GM18505 (cell line): ENCODE data around the gene PPP2R2B.

Experiments used
- ATAC-seq: cut with Tn5 transposase; IDR thresholded peaks from one replicate; pipeline ENCODE4 v1.9.1; 2021; ENCODE audit not compliant: unreplicated experiment
- POLR2A ChIP-seq: IDR thresholded peaks from 4 replicates; pipeline ENCODE4 v1.6.1; 2011; ENCODE audit warnings: borderline replicate concordance; ENCODE audit not compliant: insufficient read depth, insufficient read length; ENCODE audit errors: extremely low read depth

PPP2R2B gene

GRCh38 chr5:146699138-146699537 is 179.4 kb downstream of the PPP2R2B start:
- TF ChIP-seq POLR2A = no peak
- ATAC-seq = no peak

- no peak for TF ChIP-seq POLR2A
- ATAC-seq = no peak
Observed at GRCh38 chr5:146698651-146699050, 179.9 kb downstream of the PPP2R2B start.

DNA sequence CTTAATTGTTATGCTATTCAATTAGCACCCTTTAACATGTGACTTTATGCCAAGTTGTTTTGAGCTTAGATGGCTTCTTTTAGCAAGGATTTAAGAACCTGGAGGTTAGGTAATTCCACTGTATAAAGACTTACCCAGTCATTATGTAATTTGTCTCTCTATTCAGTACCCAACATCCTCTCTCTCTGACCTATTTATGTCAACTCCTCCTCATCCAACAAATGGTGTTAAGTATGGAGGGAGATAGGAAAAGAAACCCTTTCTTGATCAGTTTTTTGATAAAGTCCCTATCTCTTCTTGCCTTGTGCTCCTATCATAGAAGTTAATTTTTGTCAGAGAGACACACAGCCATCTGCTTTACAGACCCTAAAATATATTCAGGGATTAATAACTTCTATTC is 181.3 kb downstream of the PPP2R2B start:
- TF ChIP-seq POLR2A = no peak
- no peak for ATAC-seq

GRCh38 chr5:146695646-146696045 is 182.9 kb downstream of the PPP2R2B start:
- no peak for ATAC-seq
- TF ChIP-seq POLR2A = no peak

DNA sequence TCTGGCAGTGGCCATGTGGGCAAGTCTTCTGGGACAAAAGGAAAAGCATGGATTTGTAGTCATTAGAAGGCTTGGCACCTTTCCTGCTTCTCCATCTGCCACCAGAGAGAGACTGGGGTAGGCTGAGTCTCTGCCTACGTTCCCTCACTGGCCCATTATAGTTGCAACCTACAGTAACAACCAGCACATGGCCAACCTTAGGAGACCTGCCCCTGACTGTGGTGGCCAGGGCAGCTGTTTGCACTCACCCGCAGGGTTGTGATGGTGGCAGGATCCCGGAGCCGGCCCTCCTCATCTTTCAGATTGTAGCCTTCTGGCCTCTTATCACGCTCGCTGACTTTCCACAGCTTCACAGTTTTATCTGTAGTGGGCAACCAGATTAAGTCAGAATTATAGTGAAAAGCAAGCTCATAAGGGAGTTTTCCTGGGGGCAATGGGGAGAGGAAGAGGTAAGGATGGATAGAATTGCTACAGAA is 187.6 kb downstream of the PPP2R2B start:
- no peak for ATAC-seq

GRCh38 chr5:146687630-146688029 is 190.9 kb downstream of the PPP2R2B start:
- ATAC-seq = no peak
- no peak for TF ChIP-seq POLR2A

More for the DNA sequence above, 187.6 kb downstream of the PPP2R2B start:
- TF ChIP-seq POLR2A = no peak

GRCh38 chr5:146683861-146684260 is 194.7 kb downstream of the PPP2R2B start:
- TF ChIP-seq POLR2A = no peak
- no peak for ATAC-seq

- ATAC-seq = no peak
- no peak for TF ChIP-seq POLR2A
Observed at GRCh38 chr5:146682899-146683532, 195.5 kb downstream of the PPP2R2B start.

DNA sequence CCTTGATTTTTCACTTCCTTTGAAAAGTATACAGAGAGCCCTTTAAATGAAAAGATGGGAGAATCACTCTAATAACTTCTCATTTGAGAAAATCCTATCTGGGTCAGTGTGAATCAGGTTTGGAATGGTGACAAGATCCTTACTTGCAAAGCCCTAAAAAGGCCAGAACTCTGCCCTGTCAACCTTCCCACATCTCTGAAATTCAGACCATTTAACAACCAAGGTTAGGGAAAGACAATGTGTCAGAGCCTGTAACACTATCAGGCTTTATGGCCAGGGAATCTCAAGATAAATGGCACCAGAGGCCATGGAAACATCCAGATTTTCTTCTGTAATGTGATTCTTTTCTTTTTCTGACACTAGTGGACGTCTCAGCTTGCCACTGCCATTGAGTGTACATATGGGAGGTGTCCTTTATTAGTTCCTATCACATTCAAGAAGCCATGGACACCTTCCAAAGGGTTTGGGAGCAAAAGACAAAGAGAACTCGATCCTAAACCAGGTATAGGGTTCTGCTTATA is 196.9 kb downstream of the PPP2R2B start:
- no peak for TF ChIP-seq POLR2A
- ATAC-seq = no peak

- TF ChIP-seq POLR2A = no peak
Observed at GRCh38 chr5:146680846-146681584, 197.5 kb downstream of the PPP2R2B start.

DNA sequence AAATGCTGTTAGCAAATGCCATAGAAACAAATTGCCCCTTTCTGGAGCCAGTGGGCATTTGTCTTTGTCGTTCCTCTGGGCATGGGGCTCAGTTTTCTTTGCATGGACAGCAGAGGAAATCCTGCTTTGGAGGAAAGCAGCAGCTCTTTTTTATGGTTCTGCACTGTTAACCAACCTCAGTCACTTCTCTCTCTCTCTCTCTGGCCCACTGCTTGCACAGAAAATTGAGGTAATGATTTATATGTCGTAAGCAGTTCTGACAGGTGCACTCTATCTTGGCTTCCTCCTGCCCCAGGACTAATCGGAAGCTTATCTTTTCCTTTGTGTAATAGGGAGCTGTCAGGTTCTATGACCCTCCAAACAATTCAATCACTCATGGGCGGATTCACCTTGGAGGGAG is 202.9 kb downstream of the PPP2R2B start:
- no peak for ATAC-seq
- no peak for TF ChIP-seq POLR2A

More at GRCh38 chr5:146680846-146681584, 197.5 kb downstream of the PPP2R2B start:
- no peak for ATAC-seq

DNA sequence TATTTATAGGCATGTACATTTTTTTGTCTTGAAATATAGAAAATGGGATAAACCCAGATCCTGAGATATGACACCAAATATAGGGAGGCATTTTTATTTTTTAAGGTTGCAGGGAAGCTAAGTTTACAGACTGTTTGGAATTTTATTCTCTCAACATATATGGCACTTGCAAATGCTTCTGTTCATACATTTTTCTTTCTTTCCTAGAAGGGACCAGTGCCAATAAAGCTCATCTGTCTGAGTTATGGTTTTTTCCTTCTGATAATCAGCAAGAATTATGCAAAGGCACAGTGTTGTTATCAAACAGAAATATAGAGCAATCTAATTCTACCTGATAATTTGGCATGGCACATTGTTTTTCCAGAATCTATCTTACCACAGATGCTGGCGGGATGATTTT is 205.7 kb downstream of the PPP2R2B start:
- no peak for ATAC-seq
- no peak for TF ChIP-seq POLR2A

- no peak for ATAC-seq
- TF ChIP-seq POLR2A = no peak
Observed at GRCh38 chr5:146671561-146672295, 206.8 kb downstream of the PPP2R2B start.

DNA sequence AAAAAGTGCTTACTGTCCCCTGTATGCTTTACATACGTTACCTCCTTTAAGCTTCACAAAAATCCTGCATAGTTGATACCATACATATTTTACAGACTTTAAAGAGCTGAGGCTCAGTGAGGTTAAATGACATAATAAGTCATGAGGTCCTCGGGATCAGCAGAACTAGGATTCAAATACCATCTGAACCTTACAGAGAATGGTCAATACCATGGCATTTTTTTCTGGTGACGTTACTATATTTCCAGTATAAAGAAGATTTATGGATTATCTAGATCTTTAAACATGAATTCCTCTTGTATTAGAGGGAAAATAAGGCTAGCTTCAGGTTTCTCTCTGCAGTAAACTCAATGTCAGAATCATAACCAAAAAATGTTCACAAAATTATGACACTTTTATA is 208.9 kb downstream of the PPP2R2B start:
- no peak for ATAC-seq
- TF ChIP-seq POLR2A = no peak

DNA sequence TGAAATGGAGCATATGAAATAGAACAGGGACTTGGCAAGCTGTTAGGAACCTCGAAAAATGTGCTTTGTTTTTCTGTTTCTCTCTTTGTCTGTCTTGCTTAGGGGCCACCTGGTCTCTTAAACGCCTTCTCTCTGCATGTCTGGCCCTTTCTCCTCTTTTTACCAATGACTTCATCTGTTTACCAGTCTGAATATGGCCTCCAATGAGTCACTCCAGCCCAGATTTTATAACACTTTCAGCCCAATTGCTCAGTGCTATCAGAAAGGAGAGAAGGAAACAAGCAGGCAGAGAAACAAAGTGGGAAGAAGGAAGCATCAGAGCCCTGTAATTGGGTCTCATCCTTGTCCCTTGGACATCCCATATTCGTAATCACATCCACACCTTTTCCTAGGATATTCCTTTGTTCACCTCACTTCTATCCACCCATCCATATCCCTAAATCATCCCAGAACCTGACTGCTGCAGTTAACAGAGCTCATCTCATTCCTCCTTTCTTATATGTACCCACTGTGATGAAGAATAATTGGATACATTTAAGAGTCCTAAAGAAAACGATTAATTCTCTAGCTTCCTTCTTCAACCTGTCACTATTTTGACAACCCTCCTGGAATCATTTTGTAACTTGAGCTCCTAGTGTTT is 210.8 kb downstream of the PPP2R2B start:
- no peak for ATAC-seq
- TF ChIP-seq POLR2A = no peak
